Limb (tissue), 2 donors: ENCODE measurements around the gene COL2A1.

Experiments used
- DNase-seq, 2 donors: peaks; one replicate each; pipeline ENCODE4 v3.0.0-alpha.2; 2016; ENCODE audit errors: extremely low spot score in 2 of 2

The COL2A1 gene

GRCh38 chr12:48013287-48013686, 9.0 kb upstream of the COL2A1 start:
- no peak for DNase-seq

DNA sequence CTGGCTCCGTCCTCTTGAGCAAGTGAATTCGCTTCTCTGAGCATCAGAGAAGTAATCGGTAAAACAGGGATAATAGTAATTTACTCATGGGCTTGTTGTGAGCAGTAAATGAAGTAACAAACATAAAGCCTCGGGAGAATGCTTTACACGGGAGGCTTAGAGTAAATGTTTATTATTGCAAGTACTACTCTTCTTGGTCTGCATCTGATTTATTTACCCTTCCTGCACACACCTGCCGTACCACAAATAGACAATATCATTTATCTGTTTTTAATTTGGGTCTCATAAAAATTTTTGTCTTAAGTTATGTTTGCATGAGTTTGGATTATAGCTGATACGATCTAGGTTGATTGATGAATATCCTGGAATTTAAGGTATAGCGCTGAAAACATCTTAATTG, 7.8 kb upstream of the COL2A1 start:
- no peak for DNase-seq

DNA sequence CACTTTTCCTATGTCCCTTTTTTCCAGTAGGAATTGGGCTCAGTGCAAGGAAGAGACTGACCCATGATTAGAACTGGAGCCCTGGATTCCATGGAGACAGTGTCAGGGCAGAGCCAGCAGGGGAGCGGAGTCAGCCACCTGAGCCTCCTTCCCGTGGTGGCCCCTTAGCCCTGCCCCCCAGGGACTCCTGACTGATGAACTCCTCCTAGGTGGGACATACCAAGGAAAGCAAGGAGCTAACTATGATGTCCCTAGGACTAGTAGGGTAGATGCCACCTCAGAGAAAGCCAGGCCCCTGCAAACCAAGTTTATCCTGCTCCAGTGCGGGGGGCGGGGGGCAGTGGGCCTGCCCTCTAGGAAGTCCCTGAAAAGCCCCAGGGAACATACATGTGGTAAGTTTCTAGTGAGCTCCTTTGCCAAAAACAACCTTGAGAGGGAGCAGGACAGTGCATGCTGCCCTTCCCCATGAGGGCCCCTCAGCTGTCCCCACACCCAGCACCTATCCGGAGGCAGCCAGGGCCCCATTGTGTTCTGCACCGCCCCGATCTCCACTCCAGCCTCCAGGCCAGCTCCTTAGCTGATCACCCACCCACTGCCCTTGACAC, 6.2 kb upstream of the COL2A1 start:
- DNase-seq = no peak

DNA sequence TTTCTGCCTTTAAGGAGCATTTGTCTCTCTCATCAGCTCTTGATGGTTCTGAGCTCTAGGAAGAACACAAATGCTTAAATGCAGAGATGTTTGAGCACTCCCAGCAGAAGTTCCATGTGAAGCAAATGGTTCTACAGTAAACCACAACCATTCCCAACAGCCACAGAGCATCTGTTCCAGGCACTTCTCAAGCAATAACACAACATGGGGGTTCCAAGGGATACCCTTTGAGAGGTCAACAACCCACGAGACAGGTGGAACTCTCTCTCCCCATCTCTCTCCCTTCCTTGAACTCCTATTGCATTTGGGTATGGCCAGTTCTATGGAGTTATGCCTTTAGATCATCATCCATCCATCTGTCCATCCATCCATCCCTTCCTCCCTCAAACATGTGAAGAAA, 5.2 kb upstream of the COL2A1 start:
- DNase-seq = no peak

DNA sequence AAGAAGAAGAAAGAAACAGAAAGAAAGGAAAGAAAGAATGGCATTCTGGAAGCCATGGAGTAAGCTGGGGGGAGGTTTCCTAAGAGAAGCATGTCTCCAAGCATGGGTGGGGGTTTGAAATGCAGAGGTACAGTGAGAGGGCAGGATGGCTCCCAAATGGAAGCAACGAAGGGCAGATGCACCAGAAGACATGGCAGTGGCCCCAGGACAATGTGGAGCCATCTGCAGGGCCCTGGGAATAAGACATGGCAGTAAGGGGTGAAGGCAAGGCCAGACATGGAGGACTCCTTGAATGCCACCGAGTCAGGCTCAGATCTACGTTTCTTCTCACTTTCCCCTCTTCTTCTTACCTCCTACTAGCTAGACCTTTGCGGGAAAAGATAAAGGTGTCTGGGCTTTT, 4.7 kb upstream of the COL2A1 start:
- no peak for DNase-seq

DNA sequence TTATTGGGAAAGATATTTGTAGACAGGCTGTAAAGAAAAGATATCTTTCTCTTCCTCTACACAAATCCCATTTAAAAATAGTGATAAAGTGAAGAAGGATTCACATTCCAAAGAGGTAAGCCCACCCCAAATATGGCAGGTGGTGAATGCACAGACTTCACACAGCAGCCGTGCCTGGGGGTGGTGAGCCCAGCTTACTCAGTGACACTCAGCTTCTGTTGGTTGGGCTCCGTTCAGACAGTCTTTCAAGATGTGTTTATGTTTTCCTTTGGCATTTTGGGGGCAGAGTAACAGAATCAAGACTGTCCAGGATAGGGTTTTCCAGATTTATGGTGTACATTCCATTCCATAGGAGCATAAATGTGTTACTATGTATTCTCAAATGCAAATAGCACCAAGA, 4.1 kb upstream of the COL2A1 start:
- DNase-seq = no peak

GRCh38 chr12:48007206-48007605, 2.9 kb upstream of the COL2A1 start:
- DNase-seq = no peak

DNA sequence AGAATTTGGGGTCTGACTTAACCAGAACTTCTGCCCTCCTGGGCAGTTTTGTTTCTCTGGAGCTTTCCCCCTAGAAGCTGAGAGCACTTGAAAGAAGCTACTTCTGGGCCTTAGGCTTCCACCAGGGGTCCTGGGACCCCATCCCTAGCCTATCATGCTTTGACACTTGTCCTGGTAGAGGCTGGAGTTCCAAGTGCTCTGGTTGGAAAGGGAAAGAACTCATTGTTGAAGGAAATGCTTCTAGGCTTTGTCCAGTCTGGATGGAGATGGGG, 1.4 kb upstream of the COL2A1 start:
- DNase-seq = no peak

- no peak for DNase-seq
These were observed 899 bp upstream of the COL2A1 start for GRCh38 chr12:48005001-48005749.

- DNase-seq = peak in 1 of 2 donors; percentile 74
These were observed 837 bp downstream of the COL2A1 start for GRCh38 chr12:48003226-48004052.

DNA sequence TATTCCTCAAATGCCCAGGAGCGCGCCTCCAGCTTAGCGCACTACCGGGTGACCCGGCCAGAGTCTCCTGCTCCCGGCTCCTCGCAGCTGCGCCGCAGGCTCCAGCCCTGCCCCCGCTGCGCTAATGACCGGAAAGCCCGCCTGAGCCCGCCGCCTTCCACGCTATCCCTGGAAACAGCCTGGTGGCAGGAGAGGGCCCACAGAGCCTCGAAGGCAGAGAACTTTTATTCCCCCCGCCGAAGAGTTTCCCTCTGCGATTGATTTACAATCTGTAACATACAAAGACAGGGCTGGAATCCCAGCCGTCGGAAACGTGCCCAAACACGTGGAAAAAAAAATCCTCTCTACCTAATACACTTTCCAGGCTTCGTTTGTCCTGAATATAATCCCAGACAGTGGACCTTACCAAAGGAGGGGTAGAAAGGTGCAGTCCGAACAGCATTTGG, 1.5 kb downstream of the COL2A1 start:
- peak; percentile 24 to 70 for DNase-seq

- DNase-seq = no peak
These were observed 1.9 kb downstream of the COL2A1 start for GRCh38 chr12:48002414-48002730.

- DNase-seq = peak; percentile 60 to 83
These were observed 2.5 kb downstream of the COL2A1 start for GRCh38 chr12:48001505-48002413.

DNA sequence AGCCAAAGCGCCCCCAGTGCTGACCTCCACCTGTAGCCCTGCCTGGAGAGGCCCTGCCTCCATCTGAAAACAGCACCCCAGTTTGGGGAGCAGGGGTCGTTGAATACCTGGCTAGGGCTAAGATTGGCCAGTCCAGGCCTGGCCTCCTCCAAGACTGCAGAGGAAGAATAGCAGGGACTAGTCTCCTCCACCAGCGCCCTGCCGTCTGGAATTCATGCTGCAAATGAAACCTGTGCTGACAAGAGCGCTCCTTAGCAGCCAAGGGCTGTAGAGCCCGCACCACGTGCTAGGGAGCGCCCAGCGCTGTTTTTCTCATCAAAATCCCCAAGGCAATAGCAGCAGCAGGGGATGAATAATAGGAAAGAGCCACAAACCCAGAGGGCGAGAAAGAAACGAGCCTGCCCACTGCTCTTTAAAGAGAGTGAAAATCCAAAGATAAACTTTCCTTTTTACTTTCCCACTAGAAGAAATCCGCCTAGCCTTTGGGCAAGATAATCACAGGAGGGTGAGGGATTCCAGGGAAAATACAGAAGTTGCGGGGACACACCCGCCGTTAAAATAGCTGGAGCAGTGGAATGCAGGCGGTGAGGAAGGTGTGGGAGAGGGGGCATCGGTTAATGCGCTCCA, 3.3 kb downstream of the COL2A1 start:
- DNase-seq = peak; percentile 27 to 56

DNA sequence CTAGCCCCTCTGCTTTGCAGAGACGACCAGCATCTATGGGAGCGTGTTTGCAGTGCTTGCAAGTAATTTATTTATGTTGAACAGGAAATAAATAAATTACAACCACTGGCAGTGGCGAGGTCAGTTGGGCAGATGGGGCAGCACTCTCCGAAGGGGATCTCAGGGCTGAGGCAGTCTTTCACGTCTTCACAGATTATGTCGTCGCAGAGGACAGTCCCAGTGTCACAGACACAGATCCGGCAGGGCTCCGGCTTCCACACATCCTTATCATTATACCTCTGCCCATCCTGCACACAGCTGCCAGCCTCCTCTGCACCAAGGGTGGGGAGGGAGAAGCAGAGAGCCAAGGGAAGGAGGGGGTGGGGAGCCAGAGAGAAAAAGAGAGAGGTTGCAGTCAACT, 4.5 kb downstream of the COL2A1 start:
- DNase-seq = no peak

DNA sequence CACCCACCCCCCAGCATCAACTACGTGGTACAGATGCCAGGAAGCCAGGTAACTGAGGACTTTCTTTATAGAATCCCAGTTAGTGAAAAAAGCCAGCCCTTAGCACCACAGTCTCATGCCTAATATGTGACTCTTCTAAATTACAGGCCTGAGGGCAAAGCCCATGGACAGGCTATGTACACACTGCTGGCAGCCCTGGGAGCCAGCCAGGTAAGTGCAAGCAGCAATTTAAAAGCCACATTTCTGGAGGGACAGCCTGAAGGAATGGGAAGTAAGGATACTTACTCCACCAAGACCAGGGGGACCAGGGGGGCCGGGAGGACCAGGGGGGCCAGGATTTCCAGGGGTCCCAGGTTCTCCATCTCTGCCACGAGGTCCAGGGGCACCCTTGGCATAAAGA, 7.0 kb downstream of the COL2A1 start:
- no peak for DNase-seq

GRCh38 chr12:47995981-47996401, 8.3 kb downstream of the COL2A1 start:
- DNase-seq = peak in 1 of 2 donors; percentile 59

GRCh38 chr12:47993491-47993890, 10.8 kb downstream of the COL2A1 start:
- DNase-seq = no peak

GRCh38 chr12:47992776-47993175, 11.5 kb downstream of the COL2A1 start:
- DNase-seq = no peak

GRCh38 chr12:47991106-47992061, 12.9 kb downstream of the COL2A1 start:
- DNase-seq = peak in 1 of 2 donors; percentile 38
